ENCODE results near the gene SEZ6L. TPM values are rescaled to one million over a fixed set of nuclear protein-coding genes. Genes with fewer than 3 reads are reported as not detected.

SEZ6L gene
- total RNA-seq, 1 experiment from 2014 or later: 0.13 TPM

GRCh38 chr22:26295563-26296126 lies 126.4 kb downstream of the SEZ6L start:
- Histone ChIP-seq H2AK5ac (ENCODE audit: insufficient read length, low read length) (no peak overlapping the region), H3K79me1 (ENCODE audit: insufficient read depth, low read depth, low read length, poor library complexity, severe bottlenecking) (no peaks in the 10 kb centered on the region), H2BK20ac (ENCODE audit: low read depth, low read length, poor library complexity, severe bottlenecking) (no peak overlapping the region), H3K4me2 (ENCODE audit: insufficient read depth, insufficient read length, low read length) (no peak overlapping the region), H4K8ac (replicated peaks; ENCODE audit: insufficient read length, low read depth, low read length) (no peak overlapping the region), H3K14ac (ENCODE audit: insufficient read depth, low read length) (no peak overlapping the region), H3K4ac (ENCODE audit: low read depth, low read length) (no peak overlapping the region), H3K79me2 (ENCODE audit: insufficient read depth, low read length) (no peaks in the 10 kb centered on the region), H2BK5ac (ENCODE audit: insufficient read length, low read length) (no peak overlapping the region), H3K27ac (ENCODE audit: insufficient read length, low read depth, low read length) (no peak overlapping the region), H3K18ac (ENCODE audit: insufficient read length, low read depth, low read length) (no peak overlapping the region), H4K20me1 (ENCODE audit: control insufficient read depth, insufficient read depth, insufficient read length) (no peaks in the 10 kb centered on the region), H2BK12ac (ENCODE audit: insufficient read length, low read depth, low read length) (no peak overlapping the region), H3T11ph (ENCODE audit: low read length) (no peak overlapping the region), H2BK15ac (ENCODE audit: low read depth, low read length) (no peak overlapping the region), H2AFZ (ENCODE audit: low read length) (no peak overlapping the region), H4K91ac (ENCODE audit: insufficient read length, low read depth, low read length) (no peak overlapping the region), H3K23me2 (ENCODE audit: insufficient read length, low read depth, low read length, poor library complexity, severe bottlenecking) (no peaks in the 10 kb centered on the region), H4K5ac (ENCODE audit: insufficient read length, low read depth, low read length) (no peak overlapping the region), H3K9me3 (ENCODE audit: control insufficient read depth, low read depth, low read length) (no peaks in the 10 kb centered on the region), H2BK120ac (ENCODE audit: low read depth, low read length, poor library complexity, severe bottlenecking) (no peak overlapping the region), H3K9ac (ENCODE audit: extremely low read depth, insufficient read length, low read length) (no peak overlapping the region), H3K23ac (ENCODE audit: insufficient read length, low read depth, low read length) (no peak overlapping the region), H3K56ac (ENCODE audit: insufficient read length, low read depth, low read length) (no peak overlapping the region), H3K27me3 (ENCODE audit: insufficient read depth, low read length) (no peaks in the 10 kb centered on the region), H3K4me1 (ENCODE audit: insufficient read depth, low read length) (peaks cover 6% of the 10 kb centered on the region; the same call in 1 of the 2 replicates)
- Mint-ChIP-seq H3K27me3 (ENCODE audit: low read depth) (peaks cover 5% of the 10 kb centered on the region), H3K36me3 (ENCODE audit: insufficient read depth in 1 of 3, low read depth in 3 of 3) (no peaks in the 10 kb centered on the region), H3K27ac (peak overlapping the region in 2 of 3 experiments; percentile 5 to 42; a peak in 2 of 7 replicates), H3K9me3 (no peaks in the 10 kb centered on the region; a peak in 1 of 5 replicates), H3K4me3 (no peak overlapping the region), H3K4me1 (peaks cover 25% of the 10 kb centered on the region in 2 experiments)
- TF ChIP-seq, protein P1, sequence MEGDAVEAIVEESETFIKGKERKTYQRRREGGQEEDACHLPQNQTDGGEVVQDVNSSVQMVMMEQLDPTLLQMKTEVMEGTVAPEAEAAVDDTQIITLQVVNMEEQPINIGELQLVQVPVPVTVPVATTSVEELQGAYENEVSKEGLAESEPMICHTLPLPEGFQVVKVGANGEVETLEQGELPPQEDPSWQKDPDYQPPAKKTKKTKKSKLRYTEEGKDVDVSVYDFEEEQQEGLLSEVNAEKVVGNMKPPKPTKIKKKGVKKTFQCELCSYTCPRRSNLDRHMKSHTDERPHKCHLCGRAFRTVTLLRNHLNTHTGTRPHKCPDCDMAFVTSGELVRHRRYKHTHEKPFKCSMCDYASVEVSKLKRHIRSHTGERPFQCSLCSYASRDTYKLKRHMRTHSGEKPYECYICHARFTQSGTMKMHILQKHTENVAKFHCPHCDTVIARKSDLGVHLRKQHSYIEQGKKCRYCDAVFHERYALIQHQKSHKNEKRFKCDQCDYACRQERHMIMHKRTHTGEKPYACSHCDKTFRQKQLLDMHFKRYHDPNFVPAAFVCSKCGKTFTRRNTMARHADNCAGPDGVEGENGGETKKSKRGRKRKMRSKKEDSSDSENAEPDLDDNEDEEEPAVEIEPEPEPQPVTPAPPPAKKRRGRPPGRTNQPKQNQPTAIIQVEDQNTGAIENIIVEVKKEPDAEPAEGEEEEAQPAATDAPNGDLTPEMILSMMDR (conservative IDR thresholded peaks at IDR 0.05): no peak
- no CpG with 5 or more reads among the region's 3 CpGs for WGBS (ENCODE audit: extremely low coverage, insufficient read length, low lambda C conversion rate)
- no peak for DNase-seq
